Spleen (tissue), 11 donors: ENCODE measurements around the gene ZNF275. TPM values are rescaled to one million over a fixed set of nuclear protein-coding genes. Genes with fewer than 3 reads are reported as not detected.

ENCODE experiments used
- DNase-seq: peaks from one replicate; pipeline ENCODE4 v3.0.0-alpha.2; 2020
- H3K27ac ChIP-seq, 8 donors: fragments of 200-600 bp; sonication (generic) in 7 of 8; 1 replicate in 4 of 8; 2 replicates in 4 of 8; pipeline versions ENCODE4 v1.5.0 to v1.8.0; 2016 to 2021; ENCODE audit warnings: inconsistent platforms in 4 of 8, mild to moderate bottlenecking in 4 of 8, moderate library complexity in 1 of 8
- H3K27me3 ChIP-seq, 7 donors: fragments of 200-600 bp; sonication (generic) in 6 of 7; replicated peaks in 1 of 7; 1 replicate in 4 of 7; 2 replicates in 3 of 7; pipeline versions ENCODE4 v1.5.0 to v1.8.0; 2016 to 2021; ENCODE audit warnings: inconsistent platforms in 3 of 7, mild to moderate bottlenecking in 1 of 7
- H3K36me3 ChIP-seq, 6 donors: fragments of 200-600 bp; sonication (generic) in 5 of 6; 1 replicate in 4 of 6; 2 replicates in 2 of 6; pipeline versions ENCODE4 v1.5.0 to v1.8.0; 2016 to 2021; ENCODE audit warnings: inconsistent platforms in 2 of 6
- H3K4me1 ChIP-seq, 6 donors: fragments of 200-600 bp; sonication (generic) in 5 of 6; 1 replicate in 3 of 6; 2 replicates in 3 of 6; pipeline versions ENCODE4 v1.5.0 to v1.8.0; 2016 to 2021; ENCODE audit warnings: inconsistent platforms in 3 of 6
- H3K4me3 ChIP-seq, 8 donors: fragments of 200-600 bp; sonication (generic) in 7 of 8; 1 replicate in 4 of 8; 2 replicates in 4 of 8; pipeline versions ENCODE4 v1.5.0 to v1.8.0; 2016 to 2021; ENCODE audit warnings: inconsistent platforms in 4 of 8, mild to moderate bottlenecking in 4 of 8, moderate library complexity in 2 of 8
- H3K9me3 ChIP-seq, 8 donors: fragments of 200-600 bp; sonication (generic) in 7 of 8; 1 replicate in 4 of 8; 2 replicates in 4 of 8; pipeline versions ENCODE4 v1.5.0 to v1.8.0; 2016 to 2021; ENCODE audit warnings: inconsistent platforms in 4 of 8
- CTCF ChIP-seq, 11 experiments: fragments of 200-600 bp in 7 of 11; fragments of 450-650 bp in 4 of 11; sonication (generic) in 4 of 11; IDR thresholded peaks in 8 of 11; conservative IDR thresholded peaks in 3 of 11; 1 replicate in 7 of 11; 2 replicates in 4 of 11; pipeline versions ENCODE4 v1.4.0 to v1.8.0; 2016 to 2021; ENCODE audit warnings: antibody characterized with exemption in 11 of 11, inconsistent platforms in 4 of 11, mild to moderate bottlenecking in 1 of 11
- POLR2A ChIP-seq, 3 donors: fragments of 450-650 bp; IDR thresholded peaks; one replicate each; pipeline ENCODE4 v1.5.1; 2017; ENCODE audit warnings: antibody characterized with exemption in 3 of 3, mild to moderate bottlenecking in 1 of 3
- POLR2AphosphoS5 ChIP-seq, 3 donors: sonication (generic); formaldehyde crosslinking; IDR thresholded peaks; one replicate each; pipeline ENCODE4 v1.5.1; 2017; ENCODE audit warnings: antibody characterized with exemption in 3 of 3
- WGBS, 5 donors: extraction: QIAGEN DNeasy Blood & Tissue Kit in 3 of 5; methylation state at CpG; one replicate each; pipeline versions ENCODE4 v1.1.5 to v1.1.7; 2013 to 2018; 5-methylcytosine and 5-hydroxymethylcytosine counted together
- intact Hi-C: fragments of 100-400 bp; cut with DNase I; formaldehyde crosslinking; loops from one replicate; pipeline ENCODE4 v1.15.0; 2023; ENCODE audit warnings: low total_unique reads
- polyA plus RNA-seq, 3 donors: library from polyadenylated mRNA; stranded (reverse); fragments of 200-250 nt; gene quantifications; one replicate each; pipeline ENCODE4 v1.2.1, GENCODE V29; 2013
- total RNA-seq, 7 donors: library from RNA; depleted of rRNA in 3 of 7; stranded (reverse); fragments of >200 nt in 3 of 7; fragmentation: NEBNext Ultra II Directional in 4 of 7; extraction: Animal tissue kit (Norgen Biotek cat#: 25700) in 4 of 7; gene quantifications; one replicate each; pipeline versions ENCODE4 v1.1.0 to v1.2.1, GENCODE V29; 2016 to 2021
- donor health status: healthy with polysubstance abuse.
- donor health status: DM: no; HTN: no; CAD: no; lungs with moderate emphysema.
- donor health status: DM: no; HTN: no; CAD: no.
- donor health status: Bipolar disorder and iron deficiency.
- donor health status: healthy.
- donor health status: DM: no; HTN: no; CAD: no.
- donor health status: DM: yes; HTN: yes; CAD: no.

ZNF275 gene
- total and polyA plus RNA-seq, 10 donors: 2.9 to 33.8 (median 22.8) TPM

GRCh38 chrX:153396320-153397195, 62.6 kb downstream of the ZNF275 start:
- peak; percentile 61 for DNase-seq
- no peaks in the 10 kb centered on the region for H3K4me1 ChIP-seq
- peaks cover 0 to 17% (median 0%) of the 10 kb centered on the region in 7 donors for H3K27me3 ChIP-seq
- peaks cover 0 to 3% (median 0%) of the 10 kb centered on the region in 8 donors for H3K9me3 ChIP-seq
- no peaks in the 10 kb centered on the region for H3K36me3 ChIP-seq
- no peak for TF ChIP-seq CTCF (IDR thresholded peaks at IDR 0.05 in 8 of 11, conservative IDR thresholded peaks at IDR 0.05 in 3 of 11)
- no peak overlapping the region for H3K4me3 ChIP-seq
- no peak overlapping the region for H3K27ac ChIP-seq
- intact Hi-C loops: no loop called here
- WGBS, 5 donors: 82 to 97% (median 86%) methylated on average over 5 to 26 of the region's 26 CpGs

- H3K27me3 ChIP-seq: peaks cover 0 to 17% (median 0%) of the 10 kb centered on the region in 7 donors
- no peaks in the 10 kb centered on the region for H3K36me3 ChIP-seq
- H3K4me1 ChIP-seq: no peaks in the 10 kb centered on the region
- no peak overlapping the region for H3K4me3 ChIP-seq
- DNase-seq: peak; percentile 67
- intact Hi-C loops: no loop called here
- no peak for TF ChIP-seq POLR2AphosphoS5 (IDR thresholded peaks at IDR 0.05)
- TF ChIP-seq CTCF (IDR thresholded peaks at IDR 0.05 in 8 of 11, conservative IDR thresholded peaks at IDR 0.05 in 3 of 11): no peak
- TF ChIP-seq POLR2A (IDR thresholded peaks at IDR 0.05): no peak
- WGBS, 5 donors: 88 to 93% (median 88%) methylated on average over 7 to 27 of the region's 27 CpGs
- H3K27ac ChIP-seq: no peak overlapping the region
- peaks cover 0 to 3% (median 0%) of the 10 kb centered on the region in 8 donors for H3K9me3 ChIP-seq
Observed at GRCh38 chrX:153397256-153397960, 63.5 kb downstream of the ZNF275 start.

DNA sequence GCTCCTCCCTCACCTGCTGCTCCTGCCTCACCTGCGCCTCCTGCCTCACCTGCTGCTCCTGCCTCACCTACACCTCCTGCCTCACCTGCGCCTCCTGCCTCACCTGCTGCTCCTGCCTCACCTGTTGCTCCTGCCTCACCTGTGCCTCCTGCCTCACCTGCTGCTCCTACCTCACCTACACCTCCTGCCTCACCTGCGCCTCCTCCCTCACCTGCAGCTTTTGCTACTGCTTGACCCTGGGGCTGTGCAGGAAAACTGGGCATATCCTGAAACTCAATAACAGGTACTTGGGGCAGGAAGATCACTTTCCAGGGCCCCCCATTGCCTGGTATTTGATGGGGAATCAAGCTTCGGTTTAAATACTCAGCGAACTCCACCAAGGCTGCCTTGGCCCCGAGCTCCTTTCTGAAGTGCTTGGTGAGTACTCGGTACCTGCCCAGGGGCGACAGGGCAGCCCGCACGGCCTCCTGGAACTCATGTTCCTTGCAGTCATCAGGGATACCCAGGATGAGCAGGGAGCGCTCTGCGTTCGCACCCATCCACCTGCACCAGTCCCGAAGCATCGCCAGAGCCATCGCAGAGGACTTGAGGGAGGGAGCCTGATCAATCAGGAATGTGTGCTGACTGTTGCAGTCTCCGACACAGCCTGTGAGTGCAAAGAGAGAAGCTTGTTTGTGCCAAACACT, 64.5 kb downstream of the ZNF275 start:
- Histone ChIP-seq H3K27ac (no peak overlapping the region), H3K9me3 (peaks cover 0 to 3% (median 0%) of the 10 kb centered on the region in 8 donors), H3K36me3 (no peaks in the 10 kb centered on the region), H3K27me3 (peaks cover 0 to 17% (median 0%) of the 10 kb centered on the region in 7 donors), H3K4me3 (no peak overlapping the region), H3K4me1 (no peaks in the 10 kb centered on the region)
- intact Hi-C loops: no loop called here
- WGBS, 5 donors: 83 to 94% (median 91%) methylated on average over 4 to 17 of the region's 17 CpGs
- no peak for TF ChIP-seq POLR2A (IDR thresholded peaks at IDR 0.05)
- no peak for TF ChIP-seq POLR2AphosphoS5 (IDR thresholded peaks at IDR 0.05)
- no peak for TF ChIP-seq CTCF (IDR thresholded peaks at IDR 0.05 in 8 of 11, conservative IDR thresholded peaks at IDR 0.05 in 3 of 11)
- DNase-seq: peak; percentile 66
